Measurements from ENCODE around the gene VKORC1.
"Not testable (repeated sequence)": the region's sequence is repeated elsewhere in the genome, so short reads cannot be mapped to it uniquely, and the experiment has no call there.

VKORC1 gene

GRCh38 chr16:31106509-31107464 is 12.2 kb upstream of the VKORC1 start:
- DNase-seq, result no peak

- DNase-seq, result no peak
Measured at GRCh38 chr16:31105677-31106213, 11.1 kb upstream of the VKORC1 start.

GRCh38 chr16:31100876-31101641 is 6.5 kb upstream of the VKORC1 start:
- not testable (repeated sequence) for DNase-seq

GRCh38 chr16:31099860-31100638 is 5.5 kb upstream of the VKORC1 start:
- no peak for DNase-seq

- no peak for DNase-seq
Measured at GRCh38 chr16:31094088-31094423, 541 bp downstream of the VKORC1 start.

GRCh38 chr16:31093132-31093703 is 1.4 kb downstream of the VKORC1 start:
- DNase-seq, result no peak

- no peak for DNase-seq
Measured at GRCh38 chr16:31092330-31092729, 2.3 kb downstream of the VKORC1 start.

GRCh38 chr16:31090540-31090939 is 4.1 kb downstream of the VKORC1 start:
- no peak for DNase-seq

GRCh38 chr16:31089199-31089598 is 5.4 kb downstream of the VKORC1 start:
- no peak for DNase-seq

- no peak for DNase-seq
Measured at GRCh38 chr16:31088459-31089183, 6.0 kb downstream of the VKORC1 start, which contains the start of gene PRSS53. PRSS53 (minus strand) TSS chr16:31088943; CDS start chr16:31088809, 134 bp downstream.

- DNase-seq, result no peak
Measured at GRCh38 chr16:31087971-31088370, 6.6 kb downstream of the VKORC1 start.

GRCh38 chr16:31087481-31087880 is 7.1 kb downstream of the VKORC1 start:
- no peak for DNase-seq

GRCh38 chr16:31086629-31086906 is 8.0 kb downstream of the VKORC1 start:
- no peak for DNase-seq

GRCh38 chr16:31085873-31086628 is 8.5 kb downstream of the VKORC1 start:
- no peak for DNase-seq

GRCh38 chr16:31085411-31085810 is 9.2 kb downstream of the VKORC1 start:
- no peak for DNase-seq

- DNase-seq, result no peak
Measured at GRCh38 chr16:31084584-31085302, 9.9 kb downstream of the VKORC1 start.

- no peak for DNase-seq
Measured at GRCh38 chr16:31083981-31084380, 10.6 kb downstream of the VKORC1 start.

GRCh38 chr16:31083556-31083955 is 11.0 kb downstream of the VKORC1 start:
- no peak for DNase-seq

GRCh38 chr16:31083081-31083480 is 11.5 kb downstream of the VKORC1 start:
- no peak for DNase-seq

GRCh38 chr16:31082368-31083045 is 12.1 kb downstream of the VKORC1 start:
- no peak for DNase-seq

All from GOT3 (cell line).